Keratinocyte (primary cell): Measurements from ENCODE around the gene GRM7.

Experiments used
- CTCF ChIP-seq, 3 experiments: IDR thresholded peaks in 1 of 3; conservative IDR thresholded peaks in 1 of 3; optimal IDR thresholded peaks in 1 of 3; 2 replicates in 2 of 3; 3 replicates in 1 of 3; pipeline versions ENCODE3 to v1.5.1; 2011; ENCODE audit warnings: low read length in 3 of 3, mild to moderate bottlenecking in 3 of 3, moderate library complexity in 2 of 3, control low read depth in 1 of 3, inconsistent platforms in 1 of 3; ENCODE audit not compliant: insufficient read depth in 2 of 3; ENCODE audit errors: extremely low read depth in 1 of 3
- EZH2 ChIP-seq: IDR thresholded peaks from one replicate; pipeline ENCODE4 v1.6.1; 2012; ENCODE audit warnings: inconsistent platforms, mild to moderate bottlenecking, low read length, moderate library complexity

GRCh38 chr3:7290077-7290825 lies 429.3 kb downstream of the GRM7 start:
- TF ChIP-seq CTCF (optimal IDR thresholded peaks at IDR 0.05 in 1 of 3, IDR thresholded peaks at IDR 0.05 in 1 of 3, conservative IDR thresholded peaks at IDR 0.05 in 1 of 3; ENCODE audit: extremely low read depth in 1 of 3, insufficient read depth in 2 of 3, low read length in 3 of 3) (no peak), EZH2 (no peak)
